ENCODE measurements around the gene ITPRIP. TPM values are rescaled to one million over a fixed set of nuclear protein-coding genes. Genes with fewer than 3 reads are reported as not detected.

Gene ITPRIP
- polyA plus RNA-seq, 1 of the 3 experiments (the other 2 are of a cell fraction) = 22.1 TPM

DNA sequence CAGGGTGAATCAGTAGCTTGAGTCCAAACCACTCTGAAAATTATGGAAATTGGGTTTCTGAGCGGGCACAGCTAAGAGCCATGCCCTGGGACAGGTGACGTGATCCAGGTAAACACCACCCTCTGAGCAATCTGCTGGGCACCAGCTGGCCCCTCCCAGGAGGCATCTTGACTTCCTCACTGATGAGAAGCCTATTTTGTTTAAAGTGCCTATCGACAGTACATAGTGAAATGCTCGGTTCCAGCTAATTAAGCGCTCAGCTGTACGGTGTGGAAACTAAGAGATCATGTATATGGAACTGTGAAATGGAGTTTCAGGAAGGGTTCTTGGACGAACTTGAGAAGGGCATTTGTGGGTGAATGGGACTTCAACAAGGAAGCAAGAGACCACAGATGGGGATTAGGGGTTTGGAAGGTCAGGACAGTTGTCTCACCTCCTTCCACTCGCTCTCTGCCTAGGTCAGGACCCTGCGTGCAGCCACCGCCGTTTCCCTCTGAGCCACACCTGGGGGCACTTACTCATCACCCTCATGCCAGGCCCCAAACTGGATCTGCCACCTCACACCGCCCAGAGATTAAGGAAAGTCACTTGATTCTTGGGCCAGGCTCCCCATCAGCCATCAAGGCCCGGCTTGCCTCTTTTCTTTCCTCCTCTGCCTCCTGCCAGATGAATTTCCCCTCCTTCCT lies 3.2 kb downstream of the ITPRIP start:
- POLR2A ChIA-PET = no interaction called here
- H4K20me1 ChIP-seq (ENCODE audit: insufficient read depth) = peaks cover 25% of the 10 kb centered on the region

DNA sequence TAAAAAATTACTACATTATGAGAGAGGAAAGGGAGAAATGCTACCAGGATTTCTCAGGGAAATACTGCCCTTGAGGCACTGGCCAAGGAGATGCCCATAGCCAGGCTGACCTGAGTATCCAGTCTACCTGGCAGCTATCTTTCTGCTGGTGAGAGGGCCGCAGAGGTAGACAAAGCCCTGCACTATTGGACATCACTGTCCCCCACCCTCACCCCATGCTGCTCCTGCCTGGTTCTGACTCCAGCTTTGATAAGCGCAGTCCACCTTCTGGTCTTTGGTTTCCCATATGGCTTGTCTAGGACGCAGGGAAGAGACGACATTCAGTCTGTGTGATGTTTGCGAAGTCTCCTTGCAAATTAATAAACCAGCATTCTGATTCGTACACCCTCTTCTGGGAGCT lies 3.7 kb downstream of the ITPRIP start:
- CTCF ChIA-PET = interaction anchor here (0.7 to 7.7 kb wide), 7 partner anchors 10 to 247 kb away, joined by 3 to 65 read pairs (median 3); no protein-coding TSS in a partner anchor
- Histone ChIP-seq H3K9ac (no peak overlapping the region), H3K36me3 (replicated peaks in 1 of 2; ENCODE audit: control insufficient read depth in 1 of 2, insufficient read depth in 2 of 2, low read length in 1 of 2) (no peaks in the 10 kb centered on the region), H4K20me1 (ENCODE audit: insufficient read depth) (peaks cover 25% of the 10 kb centered on the region), H3F3A (replicated peaks; ENCODE audit: insufficient read depth) (peaks cover 49% of the 10 kb centered on the region), H3K79me2 (ENCODE audit: insufficient read depth) (peaks cover 79% of the 10 kb centered on the region), H3K4me1 (ENCODE audit: control insufficient read depth in 1 of 2, insufficient read depth in 2 of 2, low read depth in 1 of 2, low read length in 1 of 2) (peaks cover 43 to 51% of the 10 kb centered on the region in 2 experiments), H3K27me3 (ENCODE audit: insufficient read depth) (no peaks in the 10 kb centered on the region), H3K9me2 (no peaks in the 10 kb centered on the region), H3K4me3 (ENCODE audit: low read depth in 2 of 2, low read length in 1 of 2) (no peak overlapping the region), H2AFZ (ENCODE audit: low read depth) (no peak overlapping the region), H3K9me3 (no peaks in the 10 kb centered on the region), H3K4me2 (no peak overlapping the region), H3K27ac (ENCODE audit: low read depth in 2 of 2, low read length in 1 of 2) (no peak overlapping the region)
- DNase-seq = no peak
- WGBS (ENCODE audit: low lambda C conversion rate) = 95% methylated on average over 6 of the region's 6 CpGs
- TF ChIP-seq RCOR1 (IDR thresholded peaks at IDR 0.05; ENCODE audit: low read length) (no peak), RAD21 (IDR thresholded peaks at IDR 0.05; ENCODE audit: low read length) (no peak), ELF1 (IDR thresholded peaks at IDR 0.05) (no peak), RXRA (IDR thresholded peaks at IDR 0.05; ENCODE audit: borderline replicate concordance, low read depth) (no peak), SMC3 (IDR thresholded peaks at IDR 0.05; ENCODE audit: low read depth, low read length) (no peak), TAF1 (IDR thresholded peaks at IDR 0.05; ENCODE audit: borderline replicate concordance, low read depth, low read length) (no peak), FOXJ3 (CRISPR knock-in tag; IDR thresholded peaks at IDR 0.05) (no peak), POLR2AphosphoS5 (IDR thresholded peaks at IDR 0.05; ENCODE audit: low read depth, low read length) (no peak), MXI1 (IDR thresholded peaks at IDR 0.05; ENCODE audit: low read depth, low read length) (no peak)
- TF ChIP-seq, protein P1, sequence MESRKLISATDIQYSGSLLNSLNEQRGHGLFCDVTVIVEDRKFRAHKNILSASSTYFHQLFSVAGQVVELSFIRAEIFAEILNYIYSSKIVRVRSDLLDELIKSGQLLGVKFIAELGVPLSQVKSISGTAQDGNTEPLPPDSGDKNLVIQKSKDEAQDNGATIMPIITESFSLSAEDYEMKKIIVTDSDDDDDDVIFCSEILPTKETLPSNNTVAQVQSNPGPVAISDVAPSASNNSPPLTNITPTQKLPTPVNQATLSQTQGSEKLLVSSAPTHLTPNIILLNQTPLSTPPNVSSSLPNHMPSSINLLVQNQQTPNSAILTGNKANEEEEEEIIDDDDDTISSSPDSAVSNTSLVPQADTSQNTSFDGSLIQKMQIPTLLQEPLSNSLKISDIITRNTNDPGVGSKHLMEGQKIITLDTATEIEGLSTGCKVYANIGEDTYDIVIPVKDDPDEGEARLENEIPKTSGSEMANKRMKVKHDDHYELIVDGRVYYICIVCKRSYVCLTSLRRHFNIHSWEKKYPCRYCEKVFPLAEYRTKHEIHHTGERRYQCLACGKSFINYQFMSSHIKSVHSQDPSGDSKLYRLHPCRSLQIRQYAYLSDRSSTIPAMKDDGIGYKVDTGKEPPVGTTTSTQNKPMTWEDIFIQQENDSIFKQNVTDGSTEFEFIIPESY (IDR thresholded peaks at IDR 0.05; ENCODE audit: borderline replicate concordance, low read depth) = no peak
- POLR2A ChIA-PET = no interaction called here

More for the DNA sequence above, 3.2 kb downstream of the ITPRIP start:
- H3K36me3 ChIP-seq (replicated peaks in 1 of 2; ENCODE audit: control insufficient read depth in 1 of 2, insufficient read depth in 2 of 2, low read length in 1 of 2) = no peaks in the 10 kb centered on the region
- no peak for DNase-seq
- H3K4me2 ChIP-seq = peak overlapping the region; percentile 76; the same call in 1 of the 2 replicates
- H3K4me3 ChIP-seq (ENCODE audit: low read depth in 2 of 2, low read length in 1 of 2) = no peak overlapping the region
- no peak overlapping the region for H3K9ac ChIP-seq
- TF ChIP-seq CHD2 (IDR thresholded peaks at IDR 0.05; ENCODE audit: low read length, partially characterized antibody) (no peak), RCOR1 (IDR thresholded peaks at IDR 0.05; ENCODE audit: low read length) (no peak), NRF1 (IDR thresholded peaks at IDR 0.05; ENCODE audit: low read depth, low read length) (no peak), RAD21 (IDR thresholded peaks at IDR 0.05; ENCODE audit: low read length) (no peak), IRF3 (IDR thresholded peaks at IDR 0.05; ENCODE audit: low read depth, low read length) (no peak), MEF2A (IDR thresholded peaks at IDR 0.05; ENCODE audit: borderline replicate concordance, low read depth) (no peak), FOXJ3 (CRISPR knock-in tag; IDR thresholded peaks at IDR 0.05) (no peak), FOXM1 (IDR thresholded peaks at IDR 0.05; ENCODE audit: low read depth) (no peak), SIN3A (IDR thresholded peaks at IDR 0.05; ENCODE audit: borderline replicate concordance, low read depth, low read length) (no peak)
- H3F3A ChIP-seq (replicated peaks; ENCODE audit: insufficient read depth) = peaks cover 46% of the 10 kb centered on the region
- no peaks in the 10 kb centered on the region for H3K9me3 ChIP-seq
- CTCF ChIA-PET = interaction anchor here (0.7 to 7.7 kb wide), 8 partner anchors 10 to 43 kb away, joined by 3 to 65 read pairs (median 4); no protein-coding TSS in a partner anchor
- no peaks in the 10 kb centered on the region for H3K27me3 ChIP-seq (ENCODE audit: insufficient read depth)
- WGBS (ENCODE audit: low lambda C conversion rate) = 95% methylated on average over 13 of the region's 13 CpGs
- peaks cover 79% of the 10 kb centered on the region for H3K79me2 ChIP-seq (ENCODE audit: insufficient read depth)
- H3K4me1 ChIP-seq (ENCODE audit: control insufficient read depth in 1 of 2, insufficient read depth in 2 of 2, low read depth in 1 of 2, low read length in 1 of 2) = peaks cover 38 to 47% of the 10 kb centered on the region in 2 experiments
- no peak overlapping the region for H3K27ac ChIP-seq (ENCODE audit: low read depth in 2 of 2, low read length in 1 of 2)
- H2AFZ ChIP-seq (ENCODE audit: low read depth) = no peak overlapping the region
- H3K9me2 ChIP-seq = no peaks in the 10 kb centered on the region

All from SK-N-SH (cell line).